ENCODE measurements around the gene TPBG. TPM values are rescaled to one million over a fixed set of nuclear protein-coding genes. Genes with fewer than 3 reads are reported as not detected.

Gene TPBG
- polyA plus RNA-seq, 3 donors: 0.39 to 0.52 TPM; not detected in 1

GRCh38 chr6:82365016-82365795, 1.6 kb downstream of the TPBG start:
- Mint-ChIP-seq H3K27me3 (ENCODE audit: low read depth in 3 of 3) (peaks cover 46 to 71% (median 55%) of the 10 kb centered on the region in 3 donors), H3K4me1 (peaks cover 23% of the 10 kb centered on the region), H3K27ac (no peak overlapping the region), H3K4me3 (peak overlapping the region; percentile 77 to 97), H3K9me3 (peaks cover 0 to 22% (median 12%) of the 10 kb centered on the region in 7 donors), H3K36me3 (no peaks in the 10 kb centered on the region)
- TF ChIP-seq CTCF (IDR thresholded peaks at IDR 0.05): no peak
- Histone ChIP-seq H3K79me2 (ENCODE audit: insufficient read depth, low read length) (no peaks in the 10 kb centered on the region), H3K27ac (ENCODE audit: low read depth in 1 of 2, low read length in 2 of 2) (no peak overlapping the region), H3K4me2 (replicated peaks; ENCODE audit: extremely low read depth, low read length, poor library complexity, severe bottlenecking) (peak overlapping the region; percentile 94), H3K36me3 (replicated peaks in 1 of 2; ENCODE audit: control insufficient read depth in 1 of 2, insufficient read depth in 2 of 2, low read length in 2 of 2) (no peaks in the 10 kb centered on the region), H3K4me1 (ENCODE audit: control insufficient read depth in 1 of 2, insufficient read depth in 2 of 2, low read length in 2 of 2) (peaks cover 12 to 24% of the 10 kb centered on the region in 2 donors), H4K20me1 (ENCODE audit: insufficient read depth, low read length) (no peaks in the 10 kb centered on the region), H3K4me3 (replicated peaks in 1 of 3; ENCODE audit: low read depth in 2 of 3, low read length in 3 of 3) (peak overlapping the region; percentile 28 to 81 (median 42)), H2AFZ (ENCODE audit: insufficient read depth, low read depth, low read length, poor library complexity, severe bottlenecking) (peak overlapping the region; percentile 80), H3K27me3 (ENCODE audit: control insufficient read depth in 2 of 2, insufficient read depth in 2 of 2, low read length in 2 of 2) (peaks cover 46 to 82% of the 10 kb centered on the region in 2 donors), H3K9me3 (replicated peaks in 1 of 2; ENCODE audit: control insufficient read depth in 1 of 2, insufficient read depth in 1 of 2, low read length in 2 of 2) (peaks cover 0 to 24% of the 10 kb centered on the region in 2 donors), H3K9ac (ENCODE audit: insufficient read depth, low read length, poor library complexity, severe bottlenecking) (peak overlapping the region; percentile 42)
- WGBS (ENCODE audit: insufficient coverage): 13% methylated on average over 65 of the region's 67 CpGs
- intact Hi-C loops (cut with micrococcal nuclease): no loop called here
- DNase-seq: no peak

GRCh38 chr6:82367704-82368103, 4.1 kb downstream of the TPBG start:
- H3K27me3 ChIP-seq (ENCODE audit: control insufficient read depth in 2 of 2, insufficient read depth in 2 of 2, low read length in 2 of 2): peaks cover 29 to 57% of the 10 kb centered on the region in 2 donors
- DNase-seq: no peak
- no peak overlapping the region for H3K27ac ChIP-seq (ENCODE audit: low read depth in 1 of 2, low read length in 2 of 2)
- TF ChIP-seq CTCF (IDR thresholded peaks at IDR 0.05): no peak
- Mint-ChIP-seq H3K27me3 (ENCODE audit: low read depth in 3 of 3) (peaks cover 33 to 46% (median 35%) of the 10 kb centered on the region in 3 donors), H3K27ac (no peak overlapping the region), H3K9me3 (peaks cover 0 to 22% (median 14%) of the 10 kb centered on the region in 7 donors), H3K4me1 (peaks cover 23% of the 10 kb centered on the region), H3K4me3 (no peak overlapping the region), H3K36me3 (no peaks in the 10 kb centered on the region)
- H3K36me3 ChIP-seq (replicated peaks in 1 of 2; ENCODE audit: control insufficient read depth in 1 of 2, insufficient read depth in 2 of 2, low read length in 2 of 2): no peaks in the 10 kb centered on the region
- H3K9ac ChIP-seq (ENCODE audit: insufficient read depth, low read length, poor library complexity, severe bottlenecking): no peak overlapping the region
- no peak overlapping the region for H2AFZ ChIP-seq (ENCODE audit: insufficient read depth, low read depth, low read length, poor library complexity, severe bottlenecking)
- peaks cover 0 to 19% of the 10 kb centered on the region in 2 donors for H3K9me3 ChIP-seq (replicated peaks in 1 of 2; ENCODE audit: control insufficient read depth in 1 of 2, insufficient read depth in 1 of 2, low read length in 2 of 2)
- H3K4me1 ChIP-seq (ENCODE audit: control insufficient read depth in 1 of 2, insufficient read depth in 2 of 2, low read length in 2 of 2): peaks cover 12 to 24% of the 10 kb centered on the region in 2 donors
- intact Hi-C loops (cut with micrococcal nuclease): no loop called here
- no peak overlapping the region for H3K4me2 ChIP-seq (replicated peaks; ENCODE audit: extremely low read depth, low read length, poor library complexity, severe bottlenecking)
- no peaks in the 10 kb centered on the region for H3K79me2 ChIP-seq (ENCODE audit: insufficient read depth, low read length)
- H3K4me3 ChIP-seq (replicated peaks in 1 of 3; ENCODE audit: low read depth in 2 of 3, low read length in 3 of 3): no peak overlapping the region
- no peaks in the 10 kb centered on the region for H4K20me1 ChIP-seq (ENCODE audit: insufficient read depth, low read length)

All from CD14-positive monocyte (primary cell).